H1 (cell line): ENCODE data around the gene METTL5. TPM values are rescaled to one million over a fixed set of nuclear protein-coding genes. Genes with fewer than 3 reads are reported as not detected.

Source experiments
- BACH1 ChIP-seq: IDR thresholded peaks from 2 replicates; pipeline ENCODE4 v1.6.1; 2012; ENCODE audit warnings: low read length, improper control_type of control experiment
- CEBPB ChIP-seq: IDR thresholded peaks from 2 replicates; pipeline ENCODE4 v1.6.1; 2012; ENCODE audit warnings: low read depth, low read length
- CHD2 ChIP-seq: IDR thresholded peaks from 2 replicates; pipeline ENCODE4 v1.6.1; 2012; ENCODE audit warnings: low read length, improper control_type of control experiment
- NANOG ChIP-seq: IDR thresholded peaks from 2 replicates; pipeline ENCODE4 v1.6.1; 2011; ENCODE audit warnings: low read length, low read depth, mild to moderate bottlenecking, inconsistent platforms; ENCODE audit not compliant: insufficient read depth, poor library complexity, severe bottlenecking
- SP2 ChIP-seq: IDR thresholded peaks from 2 replicates; pipeline ENCODE4 v1.6.1; 2012; ENCODE audit warnings: mild to moderate bottlenecking, low read length, inconsistent platforms
- SP4 ChIP-seq: IDR thresholded peaks from 2 replicates; pipeline ENCODE4 v1.6.1; 2012; ENCODE audit warnings: low read length, inconsistent platforms
- ZNF274 ChIP-seq: IDR thresholded peaks from 2 replicates; pipeline ENCODE4 v1.7.0; 2012; ENCODE audit warnings: low read length, borderline replicate concordance; ENCODE audit errors: extremely low read depth
- polyA plus RNA-seq, 7 experiments: library from polyadenylated mRNA; depleted of rRNA in 3 of 7; stranded (reverse) in 5 of 7; unstranded in 2 of 7; fragments of >200 nt in 5 of 7; fragments of 200-250 nt in 2 of 7; gene quantifications; 1 replicate in 5 of 7; 2 replicates in 1 of 7; 4 replicates in 1 of 7; pipeline versions ENCODE4 v1.2.1 to v1.2.3, GENCODE V29; 2011 to 2013; ENCODE audit warnings: missing spikeins in 2 of 7, mixed read lengths in 2 of 7
- total RNA-seq: library from RNA; stranded (reverse); fragmentation: NEBNext Ultra II Directional; extraction: Animal tissue kit (Norgen Biotek cat#: 25700); gene quantifications from 2 replicates; pipeline ENCODE4 v1.2.1, GENCODE V29; 2021
- TF ChIP-seq, protein P1 (sequence below): IDR thresholded peaks from 2 replicates; pipeline ENCODE4 v1.6.1; 2012; ENCODE audit warnings: inconsistent platforms
- TF ChIP-seq, protein P2 (sequence below): fragments of 300-600 bp; sonication (generic); IDR thresholded peaks from 2 replicates; pipeline ENCODE4 v1.7.1; 2012; ENCODE audit warnings: low read length, moderate library complexity, mild to moderate bottlenecking, inconsistent platforms; ENCODE audit not compliant: insufficient replicate concordance

The METTL5 gene
- total and polyA plus RNA-seq, 2 of the 8 experiments (the other 6 are each of a cell fraction or from before 2014, with no cell fraction given) = 34.5 to 74.1 TPM

DNA sequence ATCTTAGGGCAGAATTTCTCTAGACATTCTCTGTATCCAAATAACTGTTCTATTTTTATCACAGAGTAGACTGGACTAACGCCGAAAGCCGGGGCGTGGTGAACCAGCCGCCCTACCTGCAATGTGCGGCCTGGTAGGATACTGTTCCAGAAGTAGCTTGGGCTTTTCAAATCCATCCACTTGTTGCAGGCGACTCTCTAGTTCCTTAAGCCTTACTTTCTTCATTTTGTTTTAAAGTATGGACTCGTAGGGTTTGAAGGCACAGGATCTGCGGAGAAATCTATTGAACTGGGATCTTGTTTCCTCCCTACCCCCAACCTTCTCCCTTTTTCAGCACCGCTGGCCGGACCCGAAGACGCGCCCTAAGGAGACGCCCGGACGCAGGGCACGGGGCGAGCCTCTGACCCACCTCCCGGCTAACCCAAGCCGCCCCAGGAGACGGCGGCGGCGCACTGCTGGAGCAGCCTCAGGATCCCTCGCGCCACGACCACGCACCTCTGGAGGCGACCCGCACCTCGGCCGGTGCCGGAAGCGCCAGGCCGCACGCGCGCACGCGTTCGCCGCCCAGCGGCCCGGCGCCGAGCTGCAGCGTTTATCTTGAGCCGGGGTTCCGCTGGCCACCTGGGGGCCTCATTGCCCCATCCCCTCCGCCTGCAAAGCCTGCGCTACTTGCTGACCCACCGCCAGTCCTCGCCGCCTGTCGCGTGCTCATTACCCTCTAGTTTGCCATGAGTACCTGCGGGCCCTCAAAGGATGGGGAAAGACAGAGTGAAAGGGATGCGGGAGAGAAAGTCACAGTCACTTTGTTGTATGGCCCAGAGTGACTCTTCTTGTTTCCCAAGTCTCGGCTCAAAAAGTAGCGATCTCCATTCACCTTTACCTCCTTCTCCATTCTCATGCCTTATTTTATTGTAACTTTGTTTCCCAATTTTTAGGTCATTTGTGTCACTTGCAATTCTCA is at the start of gene METTL5 (continued):
- TF ChIP-seq, protein P1, sequence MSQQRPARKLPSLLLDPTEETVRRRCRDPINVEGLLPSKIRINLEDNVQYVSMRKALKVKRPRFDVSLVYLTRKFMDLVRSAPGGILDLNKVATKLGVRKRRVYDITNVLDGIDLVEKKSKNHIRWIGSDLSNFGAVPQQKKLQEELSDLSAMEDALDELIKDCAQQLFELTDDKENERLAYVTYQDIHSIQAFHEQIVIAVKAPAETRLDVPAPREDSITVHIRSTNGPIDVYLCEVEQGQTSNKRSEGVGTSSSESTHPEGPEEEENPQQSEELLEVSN = peak; percentile 78
- TF ChIP-seq SP2 (no peak), NANOG (peak; percentile 13), SP4 (no peak), ZNF274 (no peak), CHD2 (no peak), CEBPB (peak; percentile 63; the same call in 1 of the 2 replicates), BACH1 (peak; percentile 10; the same call in 1 of the 2 replicates)
- TF ChIP-seq, protein P2, sequence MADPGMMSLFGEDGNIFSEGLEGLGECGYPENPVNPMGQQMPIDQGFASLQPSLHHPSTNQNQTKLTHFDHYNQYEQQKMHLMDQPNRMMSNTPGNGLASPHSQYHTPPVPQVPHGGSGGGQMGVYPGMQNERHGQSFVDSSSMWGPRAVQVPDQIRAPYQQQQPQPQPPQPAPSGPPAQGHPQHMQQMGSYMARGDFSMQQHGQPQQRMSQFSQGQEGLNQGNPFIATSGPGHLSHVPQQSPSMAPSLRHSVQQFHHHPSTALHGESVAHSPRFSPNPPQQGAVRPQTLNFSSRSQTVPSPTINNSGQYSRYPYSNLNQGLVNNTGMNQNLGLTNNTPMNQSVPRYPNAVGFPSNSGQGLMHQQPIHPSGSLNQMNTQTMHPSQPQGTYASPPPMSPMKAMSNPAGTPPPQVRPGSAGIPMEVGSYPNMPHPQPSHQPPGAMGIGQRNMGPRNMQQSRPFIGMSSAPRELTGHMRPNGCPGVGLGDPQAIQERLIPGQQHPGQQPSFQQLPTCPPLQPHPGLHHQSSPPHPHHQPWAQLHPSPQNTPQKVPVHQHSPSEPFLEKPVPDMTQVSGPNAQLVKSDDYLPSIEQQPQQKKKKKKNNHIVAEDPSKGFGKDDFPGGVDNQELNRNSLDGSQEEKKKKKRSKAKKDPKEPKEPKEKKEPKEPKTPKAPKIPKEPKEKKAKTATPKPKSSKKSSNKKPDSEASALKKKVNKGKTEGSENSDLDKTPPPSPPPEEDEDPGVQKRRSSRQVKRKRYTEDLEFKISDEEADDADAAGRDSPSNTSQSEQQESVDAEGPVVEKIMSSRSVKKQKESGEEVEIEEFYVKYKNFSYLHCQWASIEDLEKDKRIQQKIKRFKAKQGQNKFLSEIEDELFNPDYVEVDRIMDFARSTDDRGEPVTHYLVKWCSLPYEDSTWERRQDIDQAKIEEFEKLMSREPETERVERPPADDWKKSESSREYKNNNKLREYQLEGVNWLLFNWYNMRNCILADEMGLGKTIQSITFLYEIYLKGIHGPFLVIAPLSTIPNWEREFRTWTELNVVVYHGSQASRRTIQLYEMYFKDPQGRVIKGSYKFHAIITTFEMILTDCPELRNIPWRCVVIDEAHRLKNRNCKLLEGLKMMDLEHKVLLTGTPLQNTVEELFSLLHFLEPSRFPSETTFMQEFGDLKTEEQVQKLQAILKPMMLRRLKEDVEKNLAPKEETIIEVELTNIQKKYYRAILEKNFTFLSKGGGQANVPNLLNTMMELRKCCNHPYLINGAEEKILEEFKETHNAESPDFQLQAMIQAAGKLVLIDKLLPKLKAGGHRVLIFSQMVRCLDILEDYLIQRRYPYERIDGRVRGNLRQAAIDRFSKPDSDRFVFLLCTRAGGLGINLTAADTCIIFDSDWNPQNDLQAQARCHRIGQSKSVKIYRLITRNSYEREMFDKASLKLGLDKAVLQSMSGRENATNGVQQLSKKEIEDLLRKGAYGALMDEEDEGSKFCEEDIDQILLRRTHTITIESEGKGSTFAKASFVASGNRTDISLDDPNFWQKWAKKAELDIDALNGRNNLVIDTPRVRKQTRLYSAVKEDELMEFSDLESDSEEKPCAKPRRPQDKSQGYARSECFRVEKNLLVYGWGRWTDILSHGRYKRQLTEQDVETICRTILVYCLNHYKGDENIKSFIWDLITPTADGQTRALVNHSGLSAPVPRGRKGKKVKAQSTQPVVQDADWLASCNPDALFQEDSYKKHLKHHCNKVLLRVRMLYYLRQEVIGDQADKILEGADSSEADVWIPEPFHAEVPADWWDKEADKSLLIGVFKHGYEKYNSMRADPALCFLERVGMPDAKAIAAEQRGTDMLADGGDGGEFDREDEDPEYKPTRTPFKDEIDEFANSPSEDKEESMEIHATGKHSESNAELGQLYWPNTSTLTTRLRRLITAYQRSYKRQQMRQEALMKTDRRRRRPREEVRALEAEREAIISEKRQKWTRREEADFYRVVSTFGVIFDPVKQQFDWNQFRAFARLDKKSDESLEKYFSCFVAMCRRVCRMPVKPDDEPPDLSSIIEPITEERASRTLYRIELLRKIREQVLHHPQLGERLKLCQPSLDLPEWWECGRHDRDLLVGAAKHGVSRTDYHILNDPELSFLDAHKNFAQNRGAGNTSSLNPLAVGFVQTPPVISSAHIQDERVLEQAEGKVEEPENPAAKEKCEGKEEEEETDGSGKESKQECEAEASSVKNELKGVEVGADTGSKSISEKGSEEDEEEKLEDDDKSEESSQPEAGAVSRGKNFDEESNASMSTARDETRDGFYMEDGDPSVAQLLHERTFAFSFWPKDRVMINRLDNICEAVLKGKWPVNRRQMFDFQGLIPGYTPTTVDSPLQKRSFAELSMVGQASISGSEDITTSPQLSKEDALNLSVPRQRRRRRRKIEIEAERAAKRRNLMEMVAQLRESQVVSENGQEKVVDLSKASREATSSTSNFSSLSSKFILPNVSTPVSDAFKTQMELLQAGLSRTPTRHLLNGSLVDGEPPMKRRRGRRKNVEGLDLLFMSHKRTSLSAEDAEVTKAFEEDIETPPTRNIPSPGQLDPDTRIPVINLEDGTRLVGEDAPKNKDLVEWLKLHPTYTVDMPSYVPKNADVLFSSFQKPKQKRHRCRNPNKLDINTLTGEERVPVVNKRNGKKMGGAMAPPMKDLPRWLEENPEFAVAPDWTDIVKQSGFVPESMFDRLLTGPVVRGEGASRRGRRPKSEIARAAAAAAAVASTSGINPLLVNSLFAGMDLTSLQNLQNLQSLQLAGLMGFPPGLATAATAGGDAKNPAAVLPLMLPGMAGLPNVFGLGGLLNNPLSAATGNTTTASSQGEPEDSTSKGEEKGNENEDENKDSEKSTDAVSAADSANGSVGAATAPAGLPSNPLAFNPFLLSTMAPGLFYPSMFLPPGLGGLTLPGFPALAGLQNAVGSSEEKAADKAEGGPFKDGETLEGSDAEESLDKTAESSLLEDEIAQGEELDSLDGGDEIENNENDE = no peak
